Muscle layer of duodenum (tissue), 2 donors: Measurements from ENCODE around the gene CRYZ.
"Not testable (repeated sequence)": the region's sequence is repeated elsewhere in the genome, so short reads cannot be mapped to it uniquely, and the experiment has no call there.

Experiments used
- H3K27ac ChIP-seq: one replicate; pipeline ENCODE4 v1.7.0; 2013; ENCODE audit warnings: mild to moderate bottlenecking, low read length
- H3K27me3 ChIP-seq: one replicate; pipeline ENCODE4 v1.7.0; 2013; ENCODE audit warnings: low read depth, mild to moderate bottlenecking, control low read depth, low read length
- H3K36me3 ChIP-seq, 2 donors: one replicate each; pipeline ENCODE4 v1.7.0; 2013; ENCODE audit warnings: low read length in 2 of 2, control low read depth in 1 of 2, mild to moderate bottlenecking in 1 of 2; ENCODE audit not compliant: insufficient read depth in 2 of 2, control insufficient read depth in 1 of 2
- H3K4me1 ChIP-seq, 2 donors: one replicate each; pipeline ENCODE4 v1.7.0; 2013; ENCODE audit warnings: low read length in 2 of 2, mild to moderate bottlenecking in 2 of 2, control low read depth in 1 of 2, moderate library complexity in 1 of 2; ENCODE audit not compliant: insufficient read depth in 2 of 2, control insufficient read depth in 1 of 2
- H3K4me3 ChIP-seq, 2 donors: one replicate each; pipeline ENCODE4 v1.7.0; 2013; ENCODE audit warnings: low read length in 2 of 2, low read depth in 1 of 2, mild to moderate bottlenecking in 1 of 2
- H3K9me3 ChIP-seq, 2 donors: one replicate each; pipeline ENCODE4 v1.7.0; 2013; ENCODE audit warnings: low read length in 2 of 2, control low read depth in 1 of 2, mild to moderate bottlenecking in 1 of 2; ENCODE audit not compliant: control insufficient read depth in 1 of 2
- donor health status: healthy.

CRYZ gene

GRCh38 chr1:74732960-74733603, at the start of gene CRYZ, which contains the start of gene TYW3:
TSS of gene CRYZ (minus strand) at chr1:74733050. CDS start at chr1:74724821, 8,229 bp downstream.
TSS of gene TYW3 (plus strand) at chr1:74733152. CDS start at chr1:74733245, 93 bp downstream.
- peak within 1 kb of the TSS; percentile 93 for H3K27ac ChIP-seq
- H3K4me3 ChIP-seq: peak within 1 kb of the TSS; percentile 92 to 98
- no peaks in the 10 kb centered on the region for H3K27me3 ChIP-seq
- H3K9me3 ChIP-seq: no peaks in the 10 kb centered on the region
- peaks cover 11 to 24% of the 10 kb centered on the region in 2 donors for H3K36me3 ChIP-seq
- peaks cover 3 to 51% of the 10 kb centered on the region in 2 donors for H3K4me1 ChIP-seq

GRCh38 chr1:74780594-74780993, 47.7 kb upstream of the CRYZ start:
- Histone ChIP-seq H3K27me3 (no peaks in the 10 kb centered on the region), H3K9me3 (no peaks in the 10 kb centered on the region), H3K36me3 (no peaks in the 10 kb centered on the region), H3K4me3 (no peak overlapping the region), H3K4me1 (no peaks in the 10 kb centered on the region), H3K27ac (no peak overlapping the region)

GRCh38 chr1:74779750-74780149, 46.9 kb upstream of the CRYZ start:
- Histone ChIP-seq H3K4me1 (no peaks in the 10 kb centered on the region), H3K36me3 (no peaks in the 10 kb centered on the region), H3K4me3 (no peak overlapping the region), H3K27ac (no peak overlapping the region), H3K27me3 (no peaks in the 10 kb centered on the region), H3K9me3 (no peaks in the 10 kb centered on the region)

GRCh38 chr1:74777525-74777924, 44.7 kb upstream of the CRYZ start:
- Histone ChIP-seq H3K4me1 (no peaks in the 10 kb centered on the region), H3K27me3 (no peaks in the 10 kb centered on the region), H3K9me3 (no peaks in the 10 kb centered on the region), H3K36me3 (no peaks in the 10 kb centered on the region), H3K27ac (no peak overlapping the region), H3K4me3 (no peak overlapping the region)

DNA sequence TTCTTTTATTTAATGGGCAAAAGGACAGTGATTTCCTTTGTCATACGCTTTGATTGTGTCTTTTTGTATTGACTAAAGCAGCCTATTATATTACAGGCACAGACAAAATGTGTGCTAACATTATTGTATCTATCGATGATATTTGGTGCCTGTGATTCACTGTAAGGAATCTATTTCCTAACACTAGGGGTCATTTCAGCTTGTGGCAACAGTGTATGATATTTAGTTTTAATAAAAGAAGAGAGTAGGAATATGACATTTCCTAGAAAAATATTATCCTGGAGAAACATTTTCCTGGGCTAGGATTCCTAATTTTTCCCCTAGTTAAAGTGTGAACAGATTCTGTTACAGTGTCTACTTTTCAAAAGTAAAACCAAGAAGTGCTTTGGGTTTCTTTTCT, 42.9 kb upstream of the CRYZ start:
- Histone ChIP-seq H3K27me3 (no peaks in the 10 kb centered on the region), H3K4me3 (no peak overlapping the region), H3K9me3 (no peaks in the 10 kb centered on the region), H3K36me3 (no peaks in the 10 kb centered on the region), H3K4me1 (no peaks in the 10 kb centered on the region), H3K27ac (no peak overlapping the region)

GRCh38 chr1:74773582-74773981, 40.7 kb upstream of the CRYZ start:
- Histone ChIP-seq H3K4me3 (no peak overlapping the region), H3K27me3 (no peaks in the 10 kb centered on the region), H3K9me3 (no peaks in the 10 kb centered on the region), H3K36me3 (no peaks in the 10 kb centered on the region), H3K27ac (no peak overlapping the region), H3K4me1 (no peaks in the 10 kb centered on the region)

- no peak overlapping the region for H3K27ac ChIP-seq
- H3K27me3 ChIP-seq: no peaks in the 10 kb centered on the region
- H3K4me1 ChIP-seq: no peaks in the 10 kb centered on the region
- H3K4me3 ChIP-seq: no peak overlapping the region
- H3K9me3 ChIP-seq: no peaks in the 10 kb centered on the region
- no peaks in the 10 kb centered on the region for H3K36me3 ChIP-seq
Measured at GRCh38 chr1:74772945-74773344, 40.1 kb upstream of the CRYZ start.

GRCh38 chr1:74771913-74772515, 39.2 kb upstream of the CRYZ start:
- Histone ChIP-seq H3K9me3 (no peaks in the 10 kb centered on the region), H3K4me1 (no peaks in the 10 kb centered on the region), H3K27me3 (no peaks in the 10 kb centered on the region), H3K4me3 (no peak overlapping the region), H3K27ac (no peak overlapping the region), H3K36me3 (no peaks in the 10 kb centered on the region)

DNA sequence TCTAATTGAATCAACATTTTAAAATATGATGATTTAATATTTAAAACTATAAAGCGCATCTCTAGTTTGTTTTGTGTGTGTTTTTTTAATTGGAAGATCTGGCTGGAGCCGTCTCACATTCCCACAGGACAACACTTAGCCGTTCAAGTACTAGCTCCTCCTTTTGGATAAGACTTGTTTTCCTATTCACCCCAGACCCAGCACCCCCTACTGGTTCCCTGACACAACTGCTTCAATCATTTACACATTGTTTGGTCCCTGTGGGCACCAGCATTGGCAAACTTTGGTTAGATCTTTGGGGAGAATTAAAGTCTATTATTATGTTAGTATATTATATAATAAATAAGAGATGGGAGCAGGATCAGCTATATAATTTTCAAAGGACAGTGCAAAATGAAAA, 34.6 kb upstream of the CRYZ start:
- Histone ChIP-seq H3K27me3 (no peaks in the 10 kb centered on the region), H3K9me3 (no peaks in the 10 kb centered on the region), H3K4me3 (no peak overlapping the region), H3K4me1 (no peaks in the 10 kb centered on the region), H3K27ac (no peak overlapping the region), H3K36me3 (peaks cover 5 to 16% of the 10 kb centered on the region in 2 donors)

DNA sequence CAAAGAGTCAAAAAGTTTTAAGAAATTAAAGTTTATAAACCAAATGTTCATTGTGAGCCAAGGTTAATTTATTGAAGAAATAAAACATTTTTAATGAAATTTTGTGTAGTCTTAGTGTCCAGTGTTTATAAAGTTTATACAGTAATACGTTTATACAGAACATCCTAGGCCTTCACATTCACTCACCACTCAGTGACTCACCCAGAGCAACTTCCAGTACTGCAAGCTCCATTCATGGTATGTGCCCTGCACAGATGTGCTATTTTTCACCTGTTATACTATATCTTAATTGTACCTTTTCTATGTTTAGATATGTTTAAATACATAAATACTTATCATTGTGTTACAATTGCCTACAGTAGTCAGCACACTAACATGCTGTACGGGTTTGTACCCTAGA, 33.7 kb upstream of the CRYZ start:
- no peaks in the 10 kb centered on the region for H3K9me3 ChIP-seq
- H3K27ac ChIP-seq: no peak overlapping the region
- no peak overlapping the region for H3K4me3 ChIP-seq
- H3K27me3 ChIP-seq: no peaks in the 10 kb centered on the region
- H3K36me3 ChIP-seq: peaks cover 12 to 18% of the 10 kb centered on the region in 2 donors
- H3K4me1 ChIP-seq: no peaks in the 10 kb centered on the region

- H3K27me3 ChIP-seq: no peaks in the 10 kb centered on the region
- no peaks in the 10 kb centered on the region for H3K9me3 ChIP-seq
- H3K4me1 ChIP-seq: no peaks in the 10 kb centered on the region
- H3K27ac ChIP-seq: no peak overlapping the region
- H3K4me3 ChIP-seq: no peak overlapping the region
- H3K36me3 ChIP-seq: peaks cover 27 to 33% of the 10 kb centered on the region in 2 donors
Measured at GRCh38 chr1:74763807-74764206, 31.0 kb upstream of the CRYZ start.

DNA sequence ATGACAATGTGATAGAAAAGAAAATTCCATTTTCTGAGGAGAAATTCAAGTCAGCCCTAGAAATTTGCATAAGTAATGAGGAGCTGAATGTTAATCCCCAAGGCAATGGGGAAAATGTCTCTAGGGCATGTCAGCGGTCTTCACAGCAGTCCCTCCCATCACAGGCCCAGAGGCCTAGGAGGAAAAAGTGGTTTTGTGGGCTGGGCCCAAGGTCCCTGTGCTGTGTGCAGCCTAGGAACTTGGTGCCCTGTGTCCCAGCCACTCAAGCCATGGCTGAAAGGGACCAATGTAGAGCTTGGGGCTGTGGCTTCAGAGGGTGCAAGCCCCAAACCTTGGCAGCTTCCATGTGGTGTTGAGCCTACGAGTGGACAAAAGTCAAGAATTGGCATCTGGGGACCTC, 23.8 kb upstream of the CRYZ start:
- H3K4me1 ChIP-seq, H3K9me3 ChIP-seq, H3K4me3 ChIP-seq, H3K27me3 ChIP-seq, H3K27ac ChIP-seq: not testable (repeated sequence)
- peaks cover 22 to 83% of the 10 kb centered on the region in 2 donors for H3K36me3 ChIP-seq
